Muscle of leg (tissue), 11 donors: Measurements from ENCODE around the gene CCL26. TPM values are rescaled to one million over a fixed set of nuclear protein-coding genes. Genes with fewer than 3 reads are reported as not detected.

Experiments used
- DNase-seq: peaks from one replicate; pipeline ENCODE4 v3.0.0; 2013
- H3K27ac ChIP-seq: one replicate; pipeline ENCODE4 v1.5.1; 2013; ENCODE audit warnings: mild to moderate bottlenecking, low read length, control low read depth
- H3K27me3 ChIP-seq: one replicate; pipeline ENCODE4 v1.6.1; 2013; ENCODE audit warnings: low read length; ENCODE audit not compliant: control insufficient read depth, insufficient read depth
- H3K36me3 ChIP-seq: one replicate; pipeline ENCODE4 v1.6.1; 2013; ENCODE audit warnings: low read length; ENCODE audit not compliant: control insufficient read depth, insufficient read depth
- H3K4me1 ChIP-seq: one replicate; pipeline ENCODE4 v1.6.1; 2013; ENCODE audit warnings: low read length; ENCODE audit not compliant: control insufficient read depth, insufficient read depth
- H3K4me3 ChIP-seq: one replicate; pipeline ENCODE4 v1.5.1; 2013; ENCODE audit warnings: low read length, control low read depth
- H3K9me3 ChIP-seq: replicated peaks from 2 replicates; pipeline ENCODE4 v1.6.1; 2013; ENCODE audit warnings: low read depth, low read length; ENCODE audit not compliant: control insufficient read depth
- WGBS: methylation state at CpG from one replicate; pipeline ENCODE4 v1.1.5; 2013; ENCODE audit warnings: missing lambda C conversion rate; ENCODE audit not compliant: insufficient coverage; 5-methylcytosine and 5-hydroxymethylcytosine counted together
- polyA plus RNA-seq, 8 donors: library from polyadenylated mRNA; unstranded; fragments of 120-200 nt; gene quantifications; one replicate each; pipeline versions ENCODE4 v1.2.1 to v1.2.3, GENCODE V29; 2013; ENCODE audit warnings: inconsistent platforms in 1 of 8, low replicate concordance in 1 of 8; ENCODE audit not compliant: insufficient read length in 8 of 8, insufficient read depth in 1 of 8
- total RNA-seq: library from RNA; stranded (reverse); fragments of 120-200 nt; gene quantifications from one replicate; pipeline ENCODE4 v1.2.4, GENCODE V29; 2013

Gene CCL26
- total and polyA plus RNA-seq, 9 donors = 0.61 to 1.6 (median 0.88) TPM

DNA sequence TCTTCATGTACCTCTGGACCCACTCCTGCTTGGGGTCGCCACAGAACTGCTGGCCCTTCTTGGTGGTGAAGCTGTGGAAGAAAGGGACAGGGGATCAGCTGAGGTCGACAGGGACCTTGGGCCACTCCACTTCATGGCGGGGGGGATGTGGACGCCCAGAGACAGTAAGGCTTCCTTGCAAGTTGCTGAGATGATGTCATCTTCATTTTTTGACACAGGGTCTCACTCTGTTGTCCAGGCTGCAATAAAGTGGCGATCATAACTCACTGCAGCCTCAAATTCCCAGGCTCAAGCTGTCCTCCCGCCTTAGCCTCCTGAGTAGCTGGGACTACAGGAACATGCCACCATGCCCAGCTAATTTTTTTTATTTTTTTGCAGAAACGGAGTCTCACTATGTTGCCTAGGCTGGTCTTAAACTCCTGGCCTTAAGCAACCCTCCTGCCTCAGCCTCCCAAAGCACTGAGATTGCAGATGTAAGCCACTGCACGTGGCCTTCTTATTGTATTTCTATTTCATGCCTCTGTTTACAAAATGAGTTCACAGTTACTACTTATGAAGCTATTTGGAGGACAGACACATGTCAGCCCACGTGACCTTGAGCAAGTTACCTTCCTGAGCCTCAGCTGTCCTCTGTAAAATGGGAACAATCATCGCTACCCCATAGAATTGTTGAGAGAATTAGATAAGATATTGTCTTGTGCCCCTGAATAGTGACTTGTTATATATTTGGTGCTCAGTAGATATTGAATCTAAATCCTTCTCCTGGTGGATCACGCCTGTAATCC is 40.1 kb upstream of the CCL26 start:
- WGBS = 77% methylated on average over 6 of the region's 11 CpGs
- Histone ChIP-seq H3K9me3 (peaks cover 4% of the 10 kb centered on the region), H3K27me3 (peaks cover 2% of the 10 kb centered on the region), H3K4me3 (no peak overlapping the region), H3K4me1 (peaks cover 2% of the 10 kb centered on the region), H3K36me3 (no peaks in the 10 kb centered on the region), H3K27ac (no peak overlapping the region)
- DNase-seq = no peak

- Histone ChIP-seq H3K36me3 (no peaks in the 10 kb centered on the region), H3K27me3 (peaks cover 2% of the 10 kb centered on the region), H3K9me3 (peaks cover 13% of the 10 kb centered on the region), H3K27ac (no peak overlapping the region), H3K4me1 (no peaks in the 10 kb centered on the region), H3K4me3 (no peak overlapping the region)
- WGBS = no CpG with 5 or more reads among the region's 6 CpGs
- DNase-seq = no peak
Measured at GRCh38 chr7:75809396-75809795, 37.4 kb upstream of the CCL26 start.

GRCh38 chr7:75808106-75808505 is 36.1 kb upstream of the CCL26 start:
- Histone ChIP-seq H3K27ac (no peak overlapping the region), H3K4me1 (no peaks in the 10 kb centered on the region), H3K4me3 (no peak overlapping the region), H3K9me3 (peaks cover 13% of the 10 kb centered on the region), H3K36me3 (no peaks in the 10 kb centered on the region), H3K27me3 (no peaks in the 10 kb centered on the region)
- DNase-seq = no peak
- 39% methylated on average over 5 of the region's 6 CpGs for WGBS

- DNase-seq = no peak
- Histone ChIP-seq H3K27me3 (no peaks in the 10 kb centered on the region), H3K9me3 (peaks cover 13% of the 10 kb centered on the region), H3K4me1 (no peaks in the 10 kb centered on the region), H3K36me3 (no peaks in the 10 kb centered on the region), H3K27ac (no peak overlapping the region), H3K4me3 (no peak overlapping the region)
- WGBS = 100% methylated on average over 2 of the region's 9 CpGs
Measured at GRCh38 chr7:75807452-75807851, 35.4 kb upstream of the CCL26 start.

- WGBS = 100% methylated on average over 3 of the region's 4 CpGs
- no peak for DNase-seq
- no peak overlapping the region for H3K4me3 ChIP-seq
- no peak overlapping the region for H3K27ac ChIP-seq
- H3K27me3 ChIP-seq = no peaks in the 10 kb centered on the region
- no peaks in the 10 kb centered on the region for H3K36me3 ChIP-seq
- peaks cover 13% of the 10 kb centered on the region for H3K9me3 ChIP-seq
- H3K4me1 ChIP-seq = no peaks in the 10 kb centered on the region
Measured at GRCh38 chr7:75806560-75807307, 34.7 kb upstream of the CCL26 start.

- H3K36me3 ChIP-seq = no peaks in the 10 kb centered on the region
- no peaks in the 10 kb centered on the region for H3K27me3 ChIP-seq
- DNase-seq = no peak
- H3K9me3 ChIP-seq = peaks cover 13% of the 10 kb centered on the region
- H3K27ac ChIP-seq = no peak overlapping the region
- no peaks in the 10 kb centered on the region for H3K4me1 ChIP-seq
- 100% methylated on average over 3 of the region's 5 CpGs for WGBS
- no peak overlapping the region for H3K4me3 ChIP-seq
Measured at GRCh38 chr7:75804705-75805104, 32.7 kb upstream of the CCL26 start.

DNA sequence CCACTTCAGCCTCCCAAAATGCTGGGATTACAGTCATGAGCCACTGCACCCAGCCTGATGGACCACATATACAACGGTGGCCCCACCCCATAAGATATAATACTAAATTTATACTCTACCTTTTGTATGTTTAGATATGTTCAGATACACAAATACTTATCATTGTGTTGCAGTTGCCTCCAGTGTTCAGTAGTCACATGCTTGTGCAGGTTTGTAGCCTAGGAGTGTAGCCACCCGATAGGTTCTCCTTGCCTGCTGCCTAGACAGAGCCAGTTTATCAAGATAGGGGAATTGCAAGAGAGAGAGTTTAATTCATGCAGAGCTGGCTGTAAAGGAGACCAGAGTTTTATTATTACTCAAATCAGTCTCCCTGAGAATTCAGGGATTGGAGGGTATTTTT is 32.0 kb upstream of the CCL26 start:
- no CpG with 5 or more reads among the region's 2 CpGs for WGBS

GRCh38 chr7:75802552-75802821 is 30.5 kb upstream of the CCL26 start:
- H3K27me3 ChIP-seq = no peaks in the 10 kb centered on the region
- peaks cover 11% of the 10 kb centered on the region for H3K9me3 ChIP-seq
- no peaks in the 10 kb centered on the region for H3K4me1 ChIP-seq
- H3K4me3 ChIP-seq = no peak overlapping the region
- WGBS = 80% methylated on average over 1 of the region's 5 CpGs
- DNase-seq = no peak
- no peak overlapping the region for H3K27ac ChIP-seq
- no peaks in the 10 kb centered on the region for H3K36me3 ChIP-seq

More for the DNA sequence above, 32.0 kb upstream of the CCL26 start:
- no peaks in the 10 kb centered on the region for H3K4me1 ChIP-seq
- no peak for DNase-seq
- H3K36me3 ChIP-seq = no peaks in the 10 kb centered on the region
- no peak overlapping the region for H3K4me3 ChIP-seq
- no peak overlapping the region for H3K27ac ChIP-seq
- H3K27me3 ChIP-seq = no peaks in the 10 kb centered on the region
- H3K9me3 ChIP-seq = peaks cover 13% of the 10 kb centered on the region

DNA sequence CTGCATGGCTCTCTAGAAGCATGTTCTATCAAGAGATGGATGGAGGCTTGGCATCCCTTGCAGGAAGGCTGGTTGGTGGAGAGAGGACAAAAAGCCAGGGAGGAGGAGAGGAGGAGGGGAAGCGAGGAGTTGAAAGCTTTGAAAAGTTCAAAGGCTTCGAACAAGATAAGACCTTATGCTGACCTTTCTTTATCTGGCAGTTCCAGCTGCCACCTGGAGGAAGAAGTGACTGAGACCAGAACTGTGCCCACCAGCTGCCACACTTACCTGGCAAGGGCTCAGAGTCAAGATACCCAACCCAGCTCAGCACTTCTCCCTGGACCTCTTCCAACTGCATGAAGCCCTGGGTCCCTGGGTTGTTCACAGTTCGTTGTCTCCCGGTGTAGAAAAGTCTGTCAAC is 26.8 kb upstream of the CCL26 start:
- H3K27me3 ChIP-seq = no peaks in the 10 kb centered on the region
- H3K36me3 ChIP-seq = no peaks in the 10 kb centered on the region
- 62% methylated on average over 4 of the region's 4 CpGs for WGBS
- no peak overlapping the region for H3K4me3 ChIP-seq
- no peak for DNase-seq
- H3K4me1 ChIP-seq = no peaks in the 10 kb centered on the region
- H3K9me3 ChIP-seq = no peaks in the 10 kb centered on the region
- H3K27ac ChIP-seq = no peak overlapping the region

- H3K4me1 ChIP-seq = peaks cover 8% of the 10 kb centered on the region
- WGBS = 63% methylated on average over 4 of the region's 6 CpGs
- H3K27ac ChIP-seq = no peak overlapping the region
- H3K4me3 ChIP-seq = no peak overlapping the region
- H3K27me3 ChIP-seq = no peaks in the 10 kb centered on the region
- H3K36me3 ChIP-seq = no peaks in the 10 kb centered on the region
- DNase-seq = no peak
- no peaks in the 10 kb centered on the region for H3K9me3 ChIP-seq
Measured at GRCh38 chr7:75796420-75796819, 24.4 kb upstream of the CCL26 start.
